PC-9 (cell line): ENCODE results near the gene TUBA8.
"Not testable (repeated sequence)": the region's sequence is repeated elsewhere in the genome, so short reads cannot be mapped to it uniquely, and the experiment has no call there.

ENCODE experiments used
- EZH2 ChIP-seq: fragments of 200-600 bp; sonication (generic); IDR thresholded peaks from 2 replicates; pipeline ENCODE4 v1.8.0; 2017; ENCODE audit warnings: antibody characterized with exemption, low read depth
- TF ChIP-seq, protein P1 (sequence below): fragments of 200-600 bp; sonication (generic); conservative IDR thresholded peaks from 2 replicates; pipeline ENCODE4 v1.6.1; 2017; ENCODE audit warnings: mixed run types, antibody characterized with exemption, mild to moderate bottlenecking, moderate library complexity

DNA sequence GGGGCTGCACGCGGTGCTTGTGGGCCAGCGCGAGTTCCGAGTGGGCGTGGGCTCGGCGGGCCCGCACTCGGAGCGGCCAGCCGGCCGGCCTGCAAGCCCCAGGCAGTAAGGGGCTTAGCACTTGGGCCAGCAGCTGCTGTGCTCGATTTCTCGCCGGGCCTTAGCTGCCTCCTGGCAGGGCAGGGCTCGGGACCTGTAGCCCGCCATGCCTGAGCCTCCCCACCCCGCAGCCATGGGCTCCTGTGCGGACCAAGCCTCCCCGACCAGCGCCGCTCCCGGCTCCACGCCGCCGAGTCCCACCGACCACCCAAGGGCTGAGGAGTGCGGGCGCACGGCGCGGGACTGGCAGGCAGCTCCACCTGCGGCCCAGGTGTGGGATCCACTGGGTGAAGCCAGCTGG lies 44.9 kb downstream of the TUBA8 start:
- TF ChIP-seq, protein P1, sequence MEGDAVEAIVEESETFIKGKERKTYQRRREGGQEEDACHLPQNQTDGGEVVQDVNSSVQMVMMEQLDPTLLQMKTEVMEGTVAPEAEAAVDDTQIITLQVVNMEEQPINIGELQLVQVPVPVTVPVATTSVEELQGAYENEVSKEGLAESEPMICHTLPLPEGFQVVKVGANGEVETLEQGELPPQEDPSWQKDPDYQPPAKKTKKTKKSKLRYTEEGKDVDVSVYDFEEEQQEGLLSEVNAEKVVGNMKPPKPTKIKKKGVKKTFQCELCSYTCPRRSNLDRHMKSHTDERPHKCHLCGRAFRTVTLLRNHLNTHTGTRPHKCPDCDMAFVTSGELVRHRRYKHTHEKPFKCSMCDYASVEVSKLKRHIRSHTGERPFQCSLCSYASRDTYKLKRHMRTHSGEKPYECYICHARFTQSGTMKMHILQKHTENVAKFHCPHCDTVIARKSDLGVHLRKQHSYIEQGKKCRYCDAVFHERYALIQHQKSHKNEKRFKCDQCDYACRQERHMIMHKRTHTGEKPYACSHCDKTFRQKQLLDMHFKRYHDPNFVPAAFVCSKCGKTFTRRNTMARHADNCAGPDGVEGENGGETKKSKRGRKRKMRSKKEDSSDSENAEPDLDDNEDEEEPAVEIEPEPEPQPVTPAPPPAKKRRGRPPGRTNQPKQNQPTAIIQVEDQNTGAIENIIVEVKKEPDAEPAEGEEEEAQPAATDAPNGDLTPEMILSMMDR, result not testable (repeated sequence)
- not testable (repeated sequence) for TF ChIP-seq EZH2
